Activated effector memory CD4-positive, alpha-beta T cell treated with Interleukin-2 at 50 U/mL for 16 hours (primary cell): ENCODE measurements around the gene E2F4.

Source experiments
- DNase-seq: peaks from one replicate; pipeline ENCODE4 v3.0.0-alpha.2; 2020

Gene E2F4

DNA sequence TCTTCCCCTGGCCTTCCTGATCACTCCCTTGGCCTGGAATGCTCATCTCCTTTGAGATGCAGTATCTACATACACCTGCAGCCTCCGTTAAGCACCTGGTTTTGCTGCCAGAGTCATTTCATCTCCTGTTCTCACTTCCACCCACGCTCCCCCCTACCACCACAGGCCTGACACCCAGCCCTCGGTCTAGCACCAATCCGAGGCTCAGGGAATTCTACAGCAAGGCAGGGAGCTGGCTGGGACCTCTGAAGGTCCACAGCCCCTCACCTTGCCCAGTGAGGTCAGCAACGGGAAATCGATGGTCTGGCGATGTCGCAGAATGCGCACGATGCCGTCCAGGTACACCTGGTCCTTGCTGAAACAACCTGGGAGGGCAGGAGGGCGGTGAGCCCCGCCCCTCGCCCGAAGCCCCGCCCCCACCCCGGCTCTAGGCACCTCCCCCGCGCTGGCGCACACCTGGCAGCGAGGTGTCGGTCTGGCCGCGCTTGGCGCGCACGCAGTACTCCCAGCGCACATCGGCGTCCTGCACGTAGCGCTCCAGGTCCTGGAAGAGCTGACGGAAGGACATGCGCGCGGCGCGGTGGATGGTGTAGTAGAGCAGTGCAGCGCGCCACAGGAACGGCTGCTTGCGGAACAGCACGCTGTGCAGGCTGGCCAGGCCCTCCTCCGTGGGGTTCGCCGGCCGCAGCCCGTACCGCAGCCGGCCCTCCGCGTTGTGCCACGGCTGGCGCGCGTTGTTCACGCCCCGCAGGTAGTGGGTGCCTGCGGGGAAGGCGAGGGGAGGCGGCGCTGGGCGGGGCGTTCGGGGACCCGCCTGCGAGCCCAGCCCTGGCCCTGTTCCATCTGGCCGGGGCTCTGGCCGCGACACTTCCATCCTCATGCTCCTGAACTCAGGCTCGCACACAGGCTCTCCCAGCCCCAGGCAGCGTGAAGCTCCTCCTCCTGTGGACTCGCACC, 13.9 kb upstream of the E2F4 start:
- peak; percentile 57 for DNase-seq

DNA sequence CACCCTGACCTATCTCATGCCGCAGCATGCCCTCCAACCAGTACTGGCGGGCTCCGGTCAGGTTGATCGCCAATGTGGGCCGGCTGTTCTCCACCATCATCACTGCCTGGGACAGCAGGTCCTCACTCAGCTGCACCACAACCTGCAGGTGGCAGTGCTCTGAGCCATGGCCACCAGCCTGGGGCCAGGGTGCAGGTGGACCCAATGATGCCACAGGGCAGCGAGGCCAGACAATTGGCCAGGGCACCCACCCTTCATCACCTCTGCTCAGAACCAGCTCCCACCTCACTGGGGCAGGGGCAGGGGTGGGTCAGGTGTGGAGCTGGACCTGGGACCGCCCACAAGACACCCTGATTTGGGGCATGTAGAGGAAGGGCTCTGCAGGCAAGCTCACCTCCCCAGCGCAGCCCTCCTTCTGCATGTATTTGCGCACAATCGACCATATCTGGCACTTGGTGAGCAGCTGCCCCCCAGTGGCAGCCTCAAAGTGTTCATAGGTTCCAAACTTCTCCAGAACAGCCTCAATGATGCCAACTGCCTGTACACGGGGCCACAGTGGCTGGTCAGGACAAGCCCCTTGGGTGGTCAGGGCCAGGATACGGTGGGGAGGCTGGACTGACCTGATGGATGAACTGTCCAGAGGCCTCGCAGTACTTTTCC, 12.4 kb upstream of the E2F4 start:
- no peak for DNase-seq

DNA sequence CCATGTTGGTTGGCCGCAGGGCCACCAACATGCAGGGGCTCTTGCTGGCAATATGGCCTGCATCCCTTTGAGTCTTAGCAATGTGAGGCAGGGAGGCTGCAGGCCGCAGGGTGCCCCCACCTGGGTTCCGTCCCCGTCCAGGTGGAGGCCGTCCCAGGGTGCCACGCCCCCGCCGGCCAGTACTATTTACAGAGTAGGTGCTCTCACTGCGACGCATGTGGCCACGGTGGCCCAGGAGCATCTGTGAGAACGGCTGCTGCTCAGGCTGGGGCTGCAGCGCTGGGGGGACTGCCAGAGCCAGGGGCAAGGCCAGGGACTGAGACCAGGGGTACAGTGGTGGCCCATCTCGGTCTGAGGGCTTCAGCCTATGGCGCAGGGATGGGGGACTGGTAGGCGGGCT, 11.8 kb upstream of the E2F4 start:
- DNase-seq = no peak

DNA sequence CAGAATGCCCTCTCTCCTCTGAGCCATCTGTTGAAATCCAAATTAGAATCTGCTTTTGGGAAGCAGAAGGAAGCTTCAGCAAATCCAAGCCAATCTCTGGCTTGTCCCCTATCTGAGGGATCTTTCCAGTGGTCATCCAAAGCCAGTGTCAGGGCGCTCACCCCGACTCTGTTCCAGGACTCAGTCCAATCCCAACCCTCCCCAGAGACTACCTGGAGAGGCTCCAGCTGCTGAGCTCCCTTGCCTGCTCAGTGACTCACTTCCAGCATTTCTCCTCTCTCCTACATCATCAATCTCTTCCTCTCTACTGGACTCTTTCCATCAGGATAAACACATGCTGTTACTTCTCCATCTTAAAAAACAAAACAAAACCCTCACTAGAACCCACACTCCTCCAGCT, 10.6 kb upstream of the E2F4 start:
- no peak for DNase-seq

DNA sequence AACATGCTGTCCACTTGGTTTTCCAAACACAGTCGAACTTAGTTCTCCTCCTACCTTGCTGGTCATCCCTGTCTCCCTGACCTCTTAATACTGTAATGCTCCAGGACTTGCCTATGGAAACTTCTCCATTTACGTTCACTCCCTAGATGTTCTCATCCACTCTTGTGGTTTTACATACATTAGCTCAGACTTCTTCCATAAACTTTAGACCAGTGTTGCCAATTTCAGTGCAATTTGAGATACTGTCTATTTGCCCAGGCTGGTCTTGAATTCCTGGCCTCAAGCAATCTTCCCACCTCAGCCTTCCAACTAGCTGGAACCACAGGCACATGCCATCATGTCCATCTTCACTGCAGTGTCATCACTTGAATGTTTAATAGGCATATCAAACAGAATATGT, 9.7 kb upstream of the E2F4 start:
- no peak for DNase-seq

DNA sequence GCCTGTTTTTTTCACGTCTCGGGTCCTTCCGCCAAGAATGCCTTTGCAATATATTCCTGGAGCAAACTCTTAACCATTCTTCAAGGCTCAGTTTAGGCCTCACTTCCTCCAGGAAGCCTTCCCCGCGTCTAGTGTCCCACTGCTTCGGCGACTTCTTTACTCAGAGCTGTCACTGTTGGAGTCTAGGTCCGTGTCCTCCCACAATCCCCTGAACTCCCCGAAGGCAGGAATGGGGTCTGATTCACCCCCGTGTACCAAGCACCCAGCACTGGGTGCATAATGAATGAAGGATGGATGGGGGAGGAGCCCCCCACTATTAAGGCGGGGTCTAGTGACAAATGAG, 8.7 kb upstream of the E2F4 start:
- DNase-seq = no peak

DNA sequence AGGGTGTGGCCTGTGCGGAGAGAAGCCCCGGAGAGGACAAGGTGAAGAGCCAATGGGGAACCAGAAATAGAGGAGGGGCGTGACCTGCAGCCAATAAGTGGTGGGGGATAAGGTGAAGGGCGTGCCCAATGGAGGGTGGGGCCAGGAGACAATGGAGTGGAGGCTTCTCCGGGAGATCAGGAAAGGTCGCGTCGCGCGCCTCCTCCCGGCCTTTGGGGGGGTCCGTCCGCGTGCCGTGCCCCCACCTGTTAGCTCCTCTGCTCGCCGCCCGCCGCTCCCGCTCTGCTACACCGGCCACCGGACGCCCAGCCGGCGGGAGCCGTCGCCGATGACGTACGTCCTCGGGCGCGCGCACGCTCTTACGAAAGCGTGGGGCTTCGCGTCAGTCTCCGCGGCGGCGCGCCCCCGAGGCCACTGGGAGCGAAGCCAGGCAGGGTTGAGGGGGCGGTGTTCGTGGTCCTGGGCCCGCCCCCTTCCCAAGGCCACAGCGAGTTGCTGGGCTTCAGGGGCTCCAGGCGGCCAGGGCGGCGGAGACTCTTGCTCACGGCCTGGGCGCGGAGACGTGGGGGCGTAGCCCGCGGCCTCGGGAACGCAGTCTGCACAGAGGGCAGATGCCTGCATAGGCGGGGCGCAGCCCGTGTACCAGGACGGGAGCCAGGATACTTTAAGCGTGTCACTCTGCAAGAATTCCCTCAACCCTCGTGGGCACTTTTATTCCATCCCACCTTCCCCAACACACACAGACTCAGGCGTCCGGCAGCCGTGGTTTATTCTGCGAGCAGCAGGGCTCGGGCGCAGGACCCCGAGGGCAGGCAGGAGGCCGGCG, 8.1 kb upstream of the E2F4 start, which contains the start of gene MATCAP1:
TSS of gene MATCAP1 (minus strand) at position 337 of the 826 bp plus-strand sequence. CDS start 3,353 bp downstream, outside the sequence.
- DNase-seq = peak; percentile 89

DNA sequence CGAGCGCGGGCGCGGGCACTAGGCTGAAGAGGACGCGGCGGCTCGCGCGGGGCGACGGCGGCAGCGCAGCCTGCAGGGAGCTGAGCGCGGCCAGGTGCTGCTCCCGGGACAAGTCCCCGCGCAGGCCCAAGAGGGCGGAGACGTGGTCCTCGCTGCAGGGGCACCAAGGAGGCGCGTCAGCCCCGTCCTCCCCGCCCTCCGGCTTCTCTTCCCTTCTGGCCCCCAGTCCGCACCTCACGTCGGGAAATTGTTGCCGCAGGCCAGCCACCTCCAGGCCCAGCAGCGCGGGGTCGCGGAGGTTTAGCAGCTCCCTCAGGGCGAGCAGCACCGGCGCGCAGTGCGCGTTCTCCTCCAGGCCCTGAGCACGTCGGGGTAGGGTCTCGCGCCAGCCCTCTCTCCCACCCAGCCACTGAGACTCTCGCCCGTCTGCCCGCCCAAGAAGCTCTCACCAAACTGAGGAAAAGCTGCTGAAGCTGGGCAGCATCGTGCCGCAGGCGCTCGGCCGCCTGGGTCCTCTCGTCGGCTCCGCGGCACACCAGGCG, 7.4 kb upstream of the E2F4 start:
- DNase-seq = no peak

GRCh38 chr16:67184995-67185650, 6.8 kb upstream of the E2F4 start:
- DNase-seq = peak; percentile 74

GRCh38 chr16:67185651-67186134, 6.3 kb upstream of the E2F4 start:
- DNase-seq = no peak

DNA sequence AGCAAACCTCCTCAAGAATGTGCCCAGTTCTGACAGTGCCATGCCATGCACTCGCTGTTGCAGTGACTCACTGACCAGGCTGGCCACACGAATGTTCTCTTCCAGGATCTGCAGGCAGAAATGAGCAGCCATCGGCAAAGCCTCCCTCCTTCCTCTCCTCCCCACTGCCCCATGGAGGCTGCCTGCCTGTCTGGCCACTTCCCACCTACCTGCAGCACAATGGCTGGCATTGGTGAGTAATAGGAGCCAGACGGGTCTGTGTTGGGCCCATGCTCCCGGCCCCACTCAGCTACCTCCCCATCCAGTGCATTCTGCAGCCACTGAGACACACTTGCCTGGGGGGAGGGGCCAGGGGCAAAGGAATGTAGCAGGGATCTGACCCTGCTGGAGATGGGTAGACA, 5.4 kb upstream of the E2F4 start:
- no peak for DNase-seq

- DNase-seq = no peak
Measured at GRCh38 chr16:67187175-67187890, 4.6 kb upstream of the E2F4 start.

- no peak for DNase-seq
Measured at GRCh38 chr16:67188323-67188722, 3.6 kb upstream of the E2F4 start.

GRCh38 chr16:67188798-67189197, 3.2 kb upstream of the E2F4 start:
- DNase-seq = no peak

GRCh38 chr16:67190041-67190440, 1.9 kb upstream of the E2F4 start, which contains the start of gene EXOC3L1:
Gene EXOC3L1 (minus strand): TSS chr16:67190136. CDS start chr16:67189676, 460 bp downstream.
- no peak for DNase-seq

DNA sequence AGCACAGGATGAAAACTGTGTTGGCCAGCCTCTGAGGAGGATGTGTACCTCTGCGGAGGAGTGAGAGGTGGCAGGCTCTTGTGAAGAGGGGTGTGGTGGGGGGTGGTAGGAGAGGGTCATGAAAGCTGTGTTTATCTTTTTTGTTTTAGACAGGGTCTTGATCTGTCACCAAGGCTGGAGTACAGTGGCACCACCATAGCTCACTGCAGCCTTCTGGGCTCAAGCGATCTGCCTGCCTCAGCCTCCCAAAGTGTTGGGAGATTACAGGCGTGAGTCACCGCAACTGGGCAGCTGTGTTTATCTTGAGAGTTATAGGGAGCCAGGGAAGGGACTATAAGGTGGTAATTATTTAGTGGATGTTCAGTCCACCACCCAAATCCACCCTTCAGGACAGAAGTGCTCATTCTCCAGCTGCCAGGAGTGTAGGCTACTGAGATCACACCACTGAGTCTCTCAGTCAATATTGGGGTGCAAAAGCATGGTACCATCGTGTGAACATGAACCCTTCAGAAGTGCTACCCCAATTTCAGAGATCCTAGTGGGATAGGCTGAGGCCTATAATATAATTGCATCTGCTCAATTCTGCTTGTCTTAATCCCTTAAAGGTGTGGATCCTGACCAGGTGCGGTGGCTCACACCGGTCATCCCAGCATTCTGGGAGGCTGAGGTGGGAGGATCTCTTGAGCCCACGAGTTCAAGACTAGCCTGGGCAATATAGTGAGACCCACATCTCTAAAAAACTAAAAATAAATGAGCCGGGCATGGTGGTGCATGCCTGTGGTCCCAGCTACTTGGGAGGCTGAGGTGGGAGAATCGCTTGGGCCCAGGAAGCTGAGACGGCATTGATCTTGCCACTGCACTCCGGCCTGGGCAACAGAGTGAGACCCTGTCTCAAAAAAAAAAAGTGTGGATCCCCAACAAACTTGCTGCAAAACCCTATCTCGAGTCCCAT, 1.2 kb upstream of the E2F4 start:
- DNase-seq = no peak

GRCh38 chr16:67191411-67191994, 452 bp upstream of the E2F4 start:
- no peak for DNase-seq

DNA sequence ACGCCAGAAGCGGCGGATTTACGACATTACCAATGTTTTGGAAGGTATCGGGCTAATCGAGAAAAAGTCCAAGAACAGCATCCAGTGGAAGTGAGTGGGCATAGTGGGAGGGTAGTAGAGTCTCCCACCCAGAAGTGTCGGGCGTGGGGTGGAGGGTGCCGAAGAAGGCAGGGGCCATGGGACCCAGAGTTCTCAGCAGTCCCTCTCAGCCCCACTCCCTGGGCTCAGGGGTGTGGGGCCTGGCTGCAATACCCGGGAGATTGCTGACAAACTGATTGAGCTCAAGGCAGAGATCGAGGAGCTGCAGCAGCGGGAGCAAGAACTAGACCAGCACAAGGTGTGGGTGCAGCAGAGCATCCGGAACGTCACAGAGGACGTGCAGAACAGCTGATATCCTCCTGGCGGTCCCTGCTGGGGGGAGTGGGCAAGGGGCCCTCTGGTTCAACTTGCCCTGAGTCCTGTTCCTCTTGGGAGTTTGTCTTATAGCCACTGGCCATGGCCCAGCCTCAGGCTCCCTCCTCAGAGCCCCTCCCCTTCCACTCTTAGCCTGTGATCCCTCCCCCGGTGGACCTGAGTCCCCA, 916 bp downstream of the E2F4 start:
- no peak for DNase-seq

DNA sequence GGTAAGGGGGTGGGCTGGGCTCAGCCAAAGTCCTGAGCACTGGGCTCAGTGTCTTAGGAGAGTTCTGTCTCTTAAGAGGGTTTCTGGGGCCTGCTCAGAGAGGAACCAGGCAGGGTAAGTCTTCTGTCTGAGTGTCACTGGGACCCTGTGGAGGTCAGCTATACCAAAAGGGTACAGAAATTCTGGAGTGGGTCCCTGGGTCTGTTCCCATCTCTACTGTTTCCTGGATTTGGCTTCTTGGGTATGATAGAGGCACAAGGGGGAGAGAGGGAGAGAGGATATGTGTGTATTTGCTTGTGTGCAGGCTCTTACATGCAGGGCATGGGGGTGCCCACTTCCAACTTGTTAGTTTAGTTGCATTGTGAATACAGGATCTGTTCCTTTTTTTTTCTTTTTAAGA, 1.6 kb downstream of the E2F4 start:
- no peak for DNase-seq

GRCh38 chr16:67194260-67194659, 2.3 kb downstream of the E2F4 start:
- DNase-seq = no peak
